HG03175 (cell line): ENCODE data around the gene ABCA5.
A peak's percentile ranks its signal among the peaks of the same experiment; 100 is the strongest.

ENCODE experiments used
- ATAC-seq: cut with Tn5 transposase; IDR thresholded peaks from one replicate; pipeline ENCODE4 v1.9.1; 2021; ENCODE audit warnings: mild to moderate bottlenecking, moderate library complexity; ENCODE audit not compliant: unreplicated experiment

Gene ABCA5, protein sequence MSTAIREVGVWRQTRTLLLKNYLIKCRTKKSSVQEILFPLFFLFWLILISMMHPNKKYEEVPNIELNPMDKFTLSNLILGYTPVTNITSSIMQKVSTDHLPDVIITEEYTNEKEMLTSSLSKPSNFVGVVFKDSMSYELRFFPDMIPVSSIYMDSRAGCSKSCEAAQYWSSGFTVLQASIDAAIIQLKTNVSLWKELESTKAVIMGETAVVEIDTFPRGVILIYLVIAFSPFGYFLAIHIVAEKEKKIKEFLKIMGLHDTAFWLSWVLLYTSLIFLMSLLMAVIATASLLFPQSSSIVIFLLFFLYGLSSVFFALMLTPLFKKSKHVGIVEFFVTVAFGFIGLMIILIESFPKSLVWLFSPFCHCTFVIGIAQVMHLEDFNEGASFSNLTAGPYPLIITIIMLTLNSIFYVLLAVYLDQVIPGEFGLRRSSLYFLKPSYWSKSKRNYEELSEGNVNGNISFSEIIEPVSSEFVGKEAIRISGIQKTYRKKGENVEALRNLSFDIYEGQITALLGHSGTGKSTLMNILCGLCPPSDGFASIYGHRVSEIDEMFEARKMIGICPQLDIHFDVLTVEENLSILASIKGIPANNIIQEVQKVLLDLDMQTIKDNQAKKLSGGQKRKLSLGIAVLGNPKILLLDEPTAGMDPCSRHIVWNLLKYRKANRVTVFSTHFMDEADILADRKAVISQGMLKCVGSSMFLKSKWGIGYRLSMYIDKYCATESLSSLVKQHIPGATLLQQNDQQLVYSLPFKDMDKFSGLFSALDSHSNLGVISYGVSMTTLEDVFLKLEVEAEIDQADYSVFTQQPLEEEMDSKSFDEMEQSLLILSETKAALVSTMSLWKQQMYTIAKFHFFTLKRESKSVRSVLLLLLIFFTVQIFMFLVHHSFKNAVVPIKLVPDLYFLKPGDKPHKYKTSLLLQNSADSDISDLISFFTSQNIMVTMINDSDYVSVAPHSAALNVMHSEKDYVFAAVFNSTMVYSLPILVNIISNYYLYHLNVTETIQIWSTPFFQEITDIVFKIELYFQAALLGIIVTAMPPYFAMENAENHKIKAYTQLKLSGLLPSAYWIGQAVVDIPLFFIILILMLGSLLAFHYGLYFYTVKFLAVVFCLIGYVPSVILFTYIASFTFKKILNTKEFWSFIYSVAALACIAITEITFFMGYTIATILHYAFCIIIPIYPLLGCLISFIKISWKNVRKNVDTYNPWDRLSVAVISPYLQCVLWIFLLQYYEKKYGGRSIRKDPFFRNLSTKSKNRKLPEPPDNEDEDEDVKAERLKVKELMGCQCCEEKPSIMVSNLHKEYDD (N-terminal part only)

DNA sequence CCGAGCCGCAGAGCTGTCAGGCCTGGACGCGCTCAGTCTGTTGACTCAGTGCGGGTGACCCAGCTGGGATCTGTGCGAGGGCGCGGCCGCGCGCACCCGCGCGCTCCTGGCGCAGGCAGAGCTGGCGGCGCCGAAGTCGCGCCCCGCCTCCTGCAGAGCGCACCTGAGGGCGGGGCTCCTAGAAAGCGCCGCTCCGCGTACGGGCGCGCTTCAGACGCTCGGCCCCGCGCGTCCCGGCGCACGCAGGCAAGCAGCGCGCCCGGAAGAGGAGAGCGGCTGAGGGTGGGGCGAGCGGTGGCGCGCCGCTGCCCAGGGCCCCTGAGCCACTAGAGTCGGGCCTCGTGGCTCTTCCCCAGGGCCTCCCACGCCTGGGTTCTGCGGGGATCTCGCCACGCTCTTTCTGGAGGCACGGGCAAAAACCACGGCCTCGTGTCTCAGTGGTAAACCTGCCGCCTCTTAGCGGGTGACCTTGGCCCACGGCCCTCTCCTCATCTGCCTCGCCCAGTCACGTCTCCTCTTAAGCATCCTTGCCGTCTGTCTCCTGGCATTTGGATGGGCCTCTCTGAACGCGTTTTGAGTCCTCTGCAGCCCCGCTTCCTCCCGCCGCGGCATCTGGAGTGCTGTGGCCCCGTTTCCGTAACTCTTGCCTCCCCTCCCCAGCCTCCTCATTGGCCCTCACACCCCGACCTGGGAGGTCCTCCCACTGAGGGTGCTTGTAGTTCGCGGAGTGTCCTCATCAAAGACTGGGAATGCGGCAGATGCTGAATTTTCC is at the start of gene ABCA5:
ABCA5 (minus strand) TSS at position 74 of the 772 bp plus-strand sequence. CDS start 12,718 bp downstream, outside the sequence.
- peak; percentile 96 for ATAC-seq

GRCh38 chr17:69375229-69375628 is 48.3 kb upstream of the ABCA5 start:
- peak; percentile 64 for ATAC-seq

DNA sequence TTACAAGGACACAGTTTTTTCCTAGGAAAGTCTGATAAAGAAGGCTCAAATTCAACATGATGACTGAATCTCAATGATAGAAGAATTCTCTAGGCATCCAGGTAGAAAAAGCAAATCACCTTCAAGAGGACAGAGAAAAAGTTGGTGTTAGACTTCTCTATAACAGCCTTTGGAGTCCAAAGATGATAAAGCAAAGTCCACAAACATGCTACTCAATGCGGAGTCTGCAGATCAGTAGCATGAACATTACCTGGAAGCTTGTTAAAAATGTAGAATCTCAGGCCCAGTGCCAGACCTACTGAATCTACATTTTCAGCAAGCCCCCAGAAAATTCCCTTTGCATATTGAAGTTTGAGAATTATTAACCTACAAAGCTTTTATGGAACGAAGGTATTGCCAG is 46.1 kb upstream of the ABCA5 start:
- ATAC-seq, result no peak

DNA sequence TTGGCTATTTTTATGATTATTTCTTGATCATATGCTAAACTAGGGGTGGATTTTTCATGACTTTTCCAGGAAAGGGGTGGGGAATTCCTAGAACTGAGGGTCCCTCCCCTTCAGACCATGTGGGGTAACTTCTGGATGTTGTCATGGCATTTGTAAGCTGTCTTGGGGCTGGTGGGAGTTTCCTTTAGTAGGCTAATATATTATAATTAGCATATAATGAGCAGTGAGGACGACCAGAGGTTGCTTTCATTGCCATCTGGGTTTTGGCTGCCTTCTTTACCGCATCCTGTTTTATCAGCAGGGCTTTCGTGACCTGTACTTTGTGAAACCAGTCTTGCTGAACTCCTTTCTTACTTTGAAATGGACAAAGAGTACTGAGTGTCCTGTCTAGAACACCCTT is 40.4 kb upstream of the ABCA5 start:
- peak; percentile 87 for ATAC-seq

GRCh38 chr17:69363488-69364210 is 36.7 kb upstream of the ABCA5 start:
- no peak for ATAC-seq

GRCh38 chr17:69361156-69361555 is 34.2 kb upstream of the ABCA5 start:
- no peak for ATAC-seq

DNA sequence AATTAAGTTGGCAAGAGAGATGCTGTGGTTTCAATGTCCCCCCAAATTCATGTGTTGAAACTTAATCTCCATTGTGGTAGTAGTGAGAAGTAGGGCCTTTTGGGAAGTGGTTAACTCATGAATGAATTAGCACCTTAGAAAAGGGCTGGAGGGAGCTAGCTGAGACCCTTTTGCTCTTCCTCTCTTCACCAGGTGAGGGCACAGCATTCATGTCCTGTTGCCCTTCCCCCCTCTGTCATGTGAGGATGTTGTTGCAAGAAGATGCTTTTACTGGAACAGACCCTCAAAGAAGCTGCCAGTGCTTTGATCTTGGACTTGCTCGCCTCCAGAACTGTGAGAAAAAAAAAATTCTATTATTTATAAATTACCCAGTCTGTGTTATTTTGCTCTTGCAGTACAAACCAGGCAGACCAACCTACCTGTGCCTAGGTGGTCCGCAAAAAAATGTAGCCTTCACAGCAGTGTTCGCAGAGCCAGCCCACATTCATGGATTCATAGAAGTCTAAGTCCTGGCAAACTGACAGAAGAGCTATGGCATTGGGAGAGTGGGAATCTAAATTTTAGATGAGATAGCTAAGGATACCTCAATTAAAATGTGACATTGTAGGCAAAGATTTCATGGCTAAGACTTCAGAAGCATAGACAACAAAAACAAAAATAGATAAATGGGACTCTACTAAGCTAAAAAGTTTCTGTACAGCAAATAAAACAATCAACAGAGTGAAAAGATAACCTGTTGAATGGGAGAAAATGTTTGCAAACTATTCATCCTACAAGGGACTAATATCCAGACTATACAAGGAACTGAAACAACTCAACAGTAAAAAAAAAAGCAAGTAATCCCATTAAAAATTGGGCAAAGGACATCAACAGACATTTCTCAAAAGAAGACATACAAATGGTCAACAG is 32.0 kb upstream of the ABCA5 start:
- no peak for ATAC-seq

DNA sequence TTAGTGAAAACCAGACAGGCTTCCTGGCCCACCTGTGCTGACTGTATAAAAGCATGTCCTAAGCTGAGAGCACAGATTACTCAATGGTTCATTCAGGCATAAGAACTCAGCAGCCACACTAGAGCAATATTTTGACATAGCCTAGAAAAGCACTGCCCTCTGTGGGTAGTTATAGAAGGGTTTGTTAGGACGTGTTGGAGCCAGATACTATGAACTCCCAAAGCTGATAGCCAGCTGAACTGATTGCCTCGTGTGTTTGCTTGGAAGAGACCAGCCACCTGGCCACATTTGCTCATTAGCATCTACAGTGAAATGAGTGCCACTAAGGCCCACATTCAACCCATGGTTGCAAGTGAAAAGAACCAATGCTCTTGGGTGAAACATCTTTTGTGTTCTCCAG is 30.8 kb upstream of the ABCA5 start:
- ATAC-seq, result no peak

DNA sequence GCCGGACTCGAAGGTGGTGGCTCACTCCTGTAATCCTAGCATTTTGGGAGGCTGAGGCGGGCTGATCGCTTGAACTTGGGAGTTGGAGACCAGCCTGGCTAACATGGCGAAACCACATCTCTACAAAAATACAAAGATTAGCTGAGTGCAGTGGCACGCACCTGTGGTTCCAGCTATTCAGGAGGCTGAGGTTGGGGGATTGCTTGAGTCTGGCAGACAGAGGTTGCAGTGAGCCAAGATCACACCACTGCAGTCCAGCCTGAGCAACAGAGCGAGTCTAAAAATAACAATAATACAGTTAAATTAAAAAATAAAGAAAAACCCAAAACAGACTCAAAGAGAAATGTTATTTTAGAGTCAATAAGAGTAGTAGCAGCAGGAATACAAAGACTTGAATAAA is 29.7 kb upstream of the ABCA5 start:
- ATAC-seq, result no peak

GRCh38 chr17:69350911-69351310 is 24.0 kb upstream of the ABCA5 start:
- ATAC-seq, result no peak

DNA sequence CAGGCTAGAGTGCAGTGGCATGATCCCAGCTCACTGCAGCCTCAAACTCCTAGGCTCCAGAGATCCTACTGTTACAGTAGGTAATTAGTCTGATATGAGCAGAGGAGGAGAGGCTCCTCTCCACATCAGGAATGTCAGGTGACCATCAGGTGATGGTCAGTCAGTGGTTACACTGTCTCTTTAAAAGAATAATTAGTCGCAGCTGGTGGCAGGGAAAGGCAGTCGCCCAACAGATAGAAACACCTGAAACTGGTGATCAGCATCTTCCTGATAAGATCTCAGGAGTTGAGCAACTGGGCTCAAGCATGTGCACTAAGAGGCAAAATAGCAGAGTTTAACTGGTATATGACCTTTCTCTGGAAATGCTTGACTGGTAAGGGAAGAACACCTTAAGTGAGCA is 21.5 kb upstream of the ABCA5 start:
- ATAC-seq, result no peak

- no peak for ATAC-seq
Measured at GRCh38 chr17:69346766-69347165, 19.8 kb upstream of the ABCA5 start.

GRCh38 chr17:69344939-69345338 is 18.0 kb upstream of the ABCA5 start:
- ATAC-seq, result no peak

- ATAC-seq, result no peak
Measured at GRCh38 chr17:69342896-69343644, 16.1 kb upstream of the ABCA5 start.

DNA sequence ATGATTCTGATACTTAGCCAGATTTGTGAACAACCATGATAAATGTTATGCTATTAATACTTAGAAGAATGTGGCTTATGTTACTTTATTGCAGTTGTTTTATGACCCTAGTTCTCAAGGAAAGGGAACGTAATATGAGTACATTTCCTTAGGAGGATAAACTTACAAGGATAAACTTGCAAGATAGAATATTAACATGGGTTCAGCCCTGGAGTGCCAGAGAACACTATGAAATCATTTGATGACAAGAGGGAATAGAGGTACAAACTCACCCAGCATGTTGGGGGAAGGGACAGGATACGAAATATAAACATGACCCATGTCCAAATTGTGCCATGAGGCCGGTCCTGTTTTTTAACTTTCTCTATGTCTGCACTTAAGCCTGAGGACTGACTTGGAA is 13.0 kb upstream of the ABCA5 start:
- ATAC-seq, result no peak

DNA sequence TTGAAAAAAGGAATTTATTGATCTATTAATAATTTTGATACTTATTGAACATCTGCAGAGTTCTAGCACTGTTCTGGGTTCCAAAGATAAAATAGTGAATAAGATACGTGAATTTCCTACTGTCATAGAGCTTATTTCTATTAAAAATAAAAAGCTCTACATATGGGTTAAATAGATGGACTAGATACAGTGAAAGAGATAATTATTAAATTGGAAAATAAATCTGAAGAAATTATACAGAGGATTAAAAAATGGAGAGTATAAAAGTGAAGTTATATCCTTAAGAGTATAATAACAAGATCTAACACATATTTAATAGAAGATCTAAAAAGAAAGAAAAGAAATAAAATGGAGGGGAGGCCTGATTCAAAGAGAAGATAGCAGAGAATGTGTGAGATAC is 10.1 kb upstream of the ABCA5 start:
- no peak for ATAC-seq

DNA sequence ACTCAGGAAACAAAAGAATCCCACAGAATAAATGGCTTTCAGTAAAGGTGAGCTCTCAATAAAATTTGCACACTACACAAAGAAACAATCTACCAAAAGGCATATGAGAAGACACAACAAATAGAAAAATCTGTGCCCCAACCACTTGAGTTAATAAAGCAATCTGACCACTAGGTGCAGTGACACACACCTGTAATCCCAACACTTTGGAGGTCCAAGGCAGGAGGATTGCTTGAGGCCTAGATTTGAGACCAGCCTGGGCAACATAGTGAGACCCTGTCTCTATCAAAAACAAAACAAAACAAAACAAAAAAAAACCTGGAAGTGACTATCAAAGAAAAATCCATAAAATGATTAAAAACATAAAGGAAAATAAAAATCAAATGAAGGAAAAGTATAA is 9.6 kb upstream of the ABCA5 start:
- no peak for ATAC-seq

DNA sequence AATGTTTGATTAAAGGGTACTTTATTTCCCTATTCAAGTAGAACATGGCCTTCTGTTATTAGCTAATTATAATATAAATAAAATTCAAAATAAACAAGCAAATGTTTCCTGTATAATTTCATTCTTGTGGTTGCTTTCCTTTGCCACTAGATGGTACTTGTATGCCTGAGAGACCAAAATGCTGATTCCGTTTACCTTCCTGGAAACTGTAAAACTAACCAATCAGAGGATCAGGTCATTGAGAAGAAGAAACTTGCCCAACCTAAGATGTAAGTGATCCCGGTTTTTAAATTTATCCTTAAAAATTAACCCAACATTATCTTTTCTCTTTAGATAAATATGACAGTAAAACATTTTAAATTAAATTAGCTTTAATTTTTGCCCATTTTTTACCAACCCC is 8.1 kb upstream of the ABCA5 start:
- ATAC-seq, result no peak
